Measurements from ENCODE around the gene HOXB13.

- no peak for TF ChIP-seq POLR2A (IDR thresholded peaks at IDR 0.05)
- TF ChIP-seq CTCF (IDR thresholded peaks at IDR 0.05), result no peak
- no peak for TF ChIP-seq EP300 (IDR thresholded peaks at IDR 0.05)
- TF ChIP-seq POLR2AphosphoS5 (IDR thresholded peaks at IDR 0.05), result no peak
Observed at GRCh38 chr17:48737330-48738043, 8.9 kb upstream of the HOXB13 start.

Measured in stomach (tissue), 4 donors.